ENCODE measurements around the gene GCN1. TPM values are rescaled to one million over a fixed set of nuclear protein-coding genes. Genes with fewer than 3 reads are reported as not detected.
A peak's percentile ranks its signal among the peaks of the same experiment; 100 is the strongest.

Gene GCN1
- total RNA-seq, 1 donor from 2014 or later: 77.2 TPM

- peak overlapping the region; percentile 43 for H3K4me3 ChIP-seq
- H3K4me1 ChIP-seq: peaks cover 38% of the 10 kb centered on the region
- H3K9me3 ChIP-seq: no peaks in the 10 kb centered on the region
- intact Hi-C loops (cut with DNase I): no loop called here
- H3K27ac ChIP-seq: peak overlapping the region; percentile 84
- TF ChIP-seq CTCF (IDR thresholded peaks at IDR 0.05): no peak
- DNase-seq: no peak
- no peaks in the 10 kb centered on the region for H3K27me3 ChIP-seq
- ATAC-seq: no peak
- H3K36me3 ChIP-seq: peaks cover 53% of the 10 kb centered on the region
Observed at GRCh38 chr12:120223458-120224303, 29.2 kb upstream of the GCN1 start.

GRCh38 chr12:120222288-120222832, 27.8 kb upstream of the GCN1 start:
- H3K27ac ChIP-seq: no peak overlapping the region

DNA sequence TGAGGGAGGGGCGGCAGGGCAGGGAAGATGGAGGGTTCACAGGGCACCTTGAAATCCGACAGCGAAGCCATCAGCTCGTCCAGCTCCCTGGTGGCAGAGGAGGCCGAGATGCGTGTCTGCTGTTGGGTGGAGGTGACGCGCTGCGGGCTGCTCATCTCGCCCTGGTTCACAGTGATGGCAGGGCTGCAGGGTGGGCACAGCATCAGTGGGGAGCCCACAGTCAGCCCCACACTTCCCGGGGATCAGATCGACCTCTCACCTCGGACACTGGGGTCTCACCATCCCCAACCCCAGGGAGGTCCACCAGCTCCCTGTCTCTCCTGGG, 27.0 kb upstream of the GCN1 start:
- peaks cover 22% of the 10 kb centered on the region for H3K4me1 ChIP-seq
- DNase-seq: no peak
- TF ChIP-seq CTCF (IDR thresholded peaks at IDR 0.05): no peak
- ATAC-seq: no peak
- no peaks in the 10 kb centered on the region for H3K9me3 ChIP-seq
- peaks cover 62% of the 10 kb centered on the region for H3K36me3 ChIP-seq
- H3K27ac ChIP-seq: no peak overlapping the region
- no peaks in the 10 kb centered on the region for H3K27me3 ChIP-seq
- intact Hi-C loops (cut with DNase I): no loop called here
- H3K4me3 ChIP-seq: no peak overlapping the region

More at GRCh38 chr12:120222288-120222832, 27.8 kb upstream of the GCN1 start:
- ATAC-seq (no peak), DNase-seq (no peak)
- H3K27me3 ChIP-seq: no peaks in the 10 kb centered on the region
- TF ChIP-seq CTCF (IDR thresholded peaks at IDR 0.05): no peak
- H3K4me3 ChIP-seq: no peak overlapping the region
- peaks cover 28% of the 10 kb centered on the region for H3K4me1 ChIP-seq
- peaks cover 62% of the 10 kb centered on the region for H3K36me3 ChIP-seq
- no peaks in the 10 kb centered on the region for H3K9me3 ChIP-seq
- intact Hi-C loops (cut with DNase I): no loop called here

DNA sequence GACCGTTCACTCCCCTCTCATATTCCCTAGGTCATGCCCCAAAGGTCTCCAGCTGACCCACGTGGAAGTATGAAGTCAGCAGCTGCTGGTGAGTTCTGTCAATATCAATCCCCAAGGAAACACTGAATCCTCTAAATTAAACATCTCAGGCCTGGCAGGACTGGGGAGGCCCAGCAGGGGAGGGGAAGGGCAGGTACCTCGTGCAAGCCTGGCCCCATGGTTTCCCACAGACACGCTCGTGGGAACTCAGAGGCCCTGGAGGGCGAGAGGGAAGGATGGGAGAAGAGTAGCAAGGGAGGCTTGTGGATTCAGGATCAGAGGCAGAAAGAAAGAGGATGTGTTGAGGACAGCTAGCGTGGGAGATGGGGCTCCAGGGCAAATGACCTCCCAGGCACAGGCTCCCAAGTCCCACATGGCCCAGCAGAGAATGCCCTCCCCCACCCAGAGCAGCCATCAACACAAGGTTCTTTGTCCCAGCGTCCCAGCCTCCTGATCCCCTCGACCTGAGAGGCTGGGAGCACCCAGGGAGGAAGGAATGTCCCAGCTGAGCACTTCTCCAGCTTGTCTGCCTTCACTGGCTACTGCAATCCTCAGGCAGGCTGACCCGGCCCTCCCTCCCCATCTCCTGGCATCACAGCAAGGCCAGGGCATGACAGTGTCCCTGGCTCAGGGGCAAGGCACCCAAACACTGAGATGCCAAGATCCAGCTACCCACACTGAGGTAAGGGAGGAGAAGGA, 26.5 kb upstream of the GCN1 start:
- no peak overlapping the region for H3K27ac ChIP-seq
- no peak for ATAC-seq
- no peak overlapping the region for H3K4me3 ChIP-seq
- peaks cover 67% of the 10 kb centered on the region for H3K36me3 ChIP-seq
- H3K4me1 ChIP-seq: peaks cover 17% of the 10 kb centered on the region
- DNase-seq: no peak
- no peak for TF ChIP-seq CTCF (IDR thresholded peaks at IDR 0.05)
- H3K27me3 ChIP-seq: no peaks in the 10 kb centered on the region
- intact Hi-C loops (cut with DNase I): no loop called here
- no peaks in the 10 kb centered on the region for H3K9me3 ChIP-seq

GRCh38 chr12:120218680-120219606, 24.4 kb upstream of the GCN1 start:
- no peaks in the 10 kb centered on the region for H3K9me3 ChIP-seq
- intact Hi-C loops (cut with DNase I): no loop called here
- H3K4me1 ChIP-seq: no peaks in the 10 kb centered on the region
- ATAC-seq (no peak), DNase-seq (no peak)
- H3K4me3 ChIP-seq: no peak overlapping the region
- H3K27ac ChIP-seq: no peak overlapping the region
- no peaks in the 10 kb centered on the region for H3K27me3 ChIP-seq
- H3K36me3 ChIP-seq: peaks cover 85% of the 10 kb centered on the region
- no peak for TF ChIP-seq CTCF (IDR thresholded peaks at IDR 0.05)

All from upper lobe of right lung (tissue), 1 donor.